CD4-positive, alpha-beta T cell (primary cell): ENCODE data around the gene ACBD6. TPM values are rescaled to one million over a fixed set of nuclear protein-coding genes. Genes with fewer than 3 reads are reported as not detected.

Experiments used
- ATAC-seq: fragments of 200-7000 bp; cut with Tn5 transposase; one replicate; pipeline ENCODE4 v1.10.0; 2022; ENCODE audit warnings: mild to moderate bottlenecking; ENCODE audit not compliant: poor library complexity
- CTCF ChIA-PET: fragments of 350-600 bp; sonication (Branson Sonifier 250); formaldehyde crosslinking; loops from one replicate; lab custom pipeline; 2021; ENCODE audit warnings: antibody characterized with exemption, inconsistent platforms; lab: Charles Lee
- POLR2A ChIA-PET: fragments of 350-600 bp; sonication (Branson Sonifier 250); formaldehyde crosslinking; loops from one replicate; lab custom pipeline; 2021; ENCODE audit warnings: antibody characterized with exemption, inconsistent platforms; lab: Charles Lee
- DNase-seq, 14 experiments: peaks; one replicate each; pipeline ENCODE4 v3.0.0-alpha.2; 2013 to 2020; ENCODE audit warnings: mixed read lengths in 2 of 14
- H3K27ac ChIP-seq, 2 donors: one replicate each; pipeline versions ENCODE4 v1.5.1 to v1.7.0; 2013; ENCODE audit warnings: low read length in 2 of 2, low read depth in 1 of 2, mild to moderate bottlenecking in 1 of 2
- H3K27me3 ChIP-seq, 2 experiments: 1 replicate in 1 of 2; 2 replicates in 1 of 2; pipeline versions ENCODE4 v1.6.1 to v1.7.0; 2013; ENCODE audit warnings: low read length in 2 of 2, control low read depth in 1 of 2, mild to moderate bottlenecking in 1 of 2, moderate library complexity in 1 of 2; ENCODE audit not compliant: insufficient read depth in 2 of 2, control insufficient read depth in 1 of 2
- H3K36me3 ChIP-seq: one replicate; pipeline ENCODE4 v1.6.1; 2013; ENCODE audit warnings: low read length, control low read depth; ENCODE audit not compliant: insufficient read depth
- H3K4me1 ChIP-seq: one replicate; pipeline ENCODE4 v1.6.1; 2013; ENCODE audit warnings: low read length, control low read depth; ENCODE audit not compliant: insufficient read depth
- H3K4me3 ChIP-seq: one replicate; pipeline ENCODE4 v1.5.1; 2013; ENCODE audit warnings: mild to moderate bottlenecking, low read length, moderate library complexity
- H3K9me3 ChIP-seq, 2 experiments: 1 replicate in 1 of 2; 2 replicates in 1 of 2; pipeline versions ENCODE4 v1.6.1 to v1.7.0; 2013; ENCODE audit warnings: low read length in 2 of 2, mild to moderate bottlenecking in 2 of 2, control low read depth in 1 of 2, moderate library complexity in 1 of 2; ENCODE audit not compliant: control insufficient read depth in 1 of 2, insufficient read depth in 1 of 2
- H3K27ac Mint-ChIP-seq: one replicate; pipeline ENCODE4 v1.8.0; 2020; ENCODE audit warnings: mixed read lengths
- H3K27me3 Mint-ChIP-seq: one replicate; pipeline ENCODE4 v1.8.0; 2021; ENCODE audit warnings: mixed read lengths
- H3K36me3 Mint-ChIP-seq: one replicate; pipeline ENCODE4 v1.8.0; 2021; ENCODE audit warnings: low read depth, mixed read lengths
- H3K4me1 Mint-ChIP-seq: one replicate; pipeline ENCODE4 v1.8.0; 2021; ENCODE audit warnings: low read depth, mixed read lengths
- H3K4me3 Mint-ChIP-seq: one replicate; pipeline ENCODE4 v1.8.0; 2020; ENCODE audit warnings: mild to moderate bottlenecking, mixed read lengths
- H3K9me3 Mint-ChIP-seq: one replicate; pipeline ENCODE4 v1.8.0; 2020; ENCODE audit warnings: mixed read lengths
- intact Hi-C, 2 experiments: fragments of 100-400 bp; cut with DNase I in 1 of 2; cut with micrococcal nuclease in 1 of 2; formaldehyde crosslinking; loops; one replicate each; pipeline versions ENCODE4 v1.15.1 to v1.9.0; 2023 to 2025; cut with DNase I, micrococcal nuclease
- total RNA-seq, 174 experiments: library from RNA in 2 of 174; stranded (reverse) in 2 of 174; gene quantifications; one replicate each; pipeline ENCODE4 v1.2.3 and lab custom pipeline; 2021 to 2026
- TF ChIP-seq, protein P1 (sequence below): fragments of 200-600 bp; IDR thresholded peaks from one replicate; pipeline ENCODE4 v1.8.0; 2022; ENCODE audit warnings: antibody characterized with exemption, mild to moderate bottlenecking

Gene ACBD6
- total RNA-seq, 2 experiments from 2014 or later: 28.2 to 28.8 TPM

- H3K4me1 ChIP-seq: no peaks in the 10 kb centered on the region
- Mint-ChIP-seq H3K9me3 (no peaks in the 10 kb centered on the region), H3K27ac (no peak overlapping the region), H3K4me1 (no peaks in the 10 kb centered on the region), H3K27me3 (no peaks in the 10 kb centered on the region), H3K36me3 (no peaks in the 10 kb centered on the region), H3K4me3 (no peak overlapping the region)
- ChIA-PET CTCF (no interaction called here), POLR2A (no interaction called here)
- no peaks in the 10 kb centered on the region for H3K27me3 ChIP-seq
- H3K4me3 ChIP-seq: no peak overlapping the region
- no peaks in the 10 kb centered on the region for H3K36me3 ChIP-seq
- H3K27ac ChIP-seq: no peak overlapping the region
- DNase-seq (no peak), ATAC-seq (no peak)
- intact Hi-C loops: loop anchor here (1.0 to 5.0 kb wide), 3 partner anchors 328 to 634 kb away; no protein-coding TSS in a partner anchor
- TF ChIP-seq, protein P1, sequence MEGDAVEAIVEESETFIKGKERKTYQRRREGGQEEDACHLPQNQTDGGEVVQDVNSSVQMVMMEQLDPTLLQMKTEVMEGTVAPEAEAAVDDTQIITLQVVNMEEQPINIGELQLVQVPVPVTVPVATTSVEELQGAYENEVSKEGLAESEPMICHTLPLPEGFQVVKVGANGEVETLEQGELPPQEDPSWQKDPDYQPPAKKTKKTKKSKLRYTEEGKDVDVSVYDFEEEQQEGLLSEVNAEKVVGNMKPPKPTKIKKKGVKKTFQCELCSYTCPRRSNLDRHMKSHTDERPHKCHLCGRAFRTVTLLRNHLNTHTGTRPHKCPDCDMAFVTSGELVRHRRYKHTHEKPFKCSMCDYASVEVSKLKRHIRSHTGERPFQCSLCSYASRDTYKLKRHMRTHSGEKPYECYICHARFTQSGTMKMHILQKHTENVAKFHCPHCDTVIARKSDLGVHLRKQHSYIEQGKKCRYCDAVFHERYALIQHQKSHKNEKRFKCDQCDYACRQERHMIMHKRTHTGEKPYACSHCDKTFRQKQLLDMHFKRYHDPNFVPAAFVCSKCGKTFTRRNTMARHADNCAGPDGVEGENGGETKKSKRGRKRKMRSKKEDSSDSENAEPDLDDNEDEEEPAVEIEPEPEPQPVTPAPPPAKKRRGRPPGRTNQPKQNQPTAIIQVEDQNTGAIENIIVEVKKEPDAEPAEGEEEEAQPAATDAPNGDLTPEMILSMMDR: no peak
- H3K9me3 ChIP-seq: no peaks in the 10 kb centered on the region
Measured at GRCh38 chr1:180532854-180533253, 30.5 kb upstream of the ACBD6 start.

DNA sequence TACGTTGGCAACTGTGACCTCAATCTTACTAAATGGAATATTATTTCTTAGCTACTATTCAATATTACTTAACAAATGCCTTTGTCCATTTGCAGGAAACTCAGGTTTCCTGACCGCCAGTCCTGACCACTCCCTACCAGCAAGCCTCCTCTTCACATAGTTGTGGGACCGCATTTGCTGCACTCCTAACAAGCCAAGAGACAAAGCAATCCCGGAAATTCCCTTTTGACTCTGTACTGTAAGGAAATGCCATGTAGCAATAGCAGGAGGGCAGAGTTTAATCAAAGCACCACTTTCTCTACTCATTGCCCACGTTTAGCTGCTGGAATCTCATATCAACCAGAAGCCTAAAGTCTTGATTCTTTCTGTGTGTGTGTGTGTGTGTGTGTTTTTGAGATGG, 28.1 kb upstream of the ACBD6 start:
- H3K36me3 ChIP-seq: no peaks in the 10 kb centered on the region
- Mint-ChIP-seq H3K9me3 (no peaks in the 10 kb centered on the region), H3K4me1 (no peaks in the 10 kb centered on the region), H3K27me3 (no peaks in the 10 kb centered on the region), H3K4me3 (no peak overlapping the region), H3K36me3 (no peaks in the 10 kb centered on the region), H3K27ac (no peak overlapping the region)
- CTCF ChIA-PET: interaction anchor here (1.1 to 1.6 kb wide), 2 partner anchors 15 to 331 kb away, joined by 3 to 4 read pairs; no protein-coding TSS in a partner anchor
- ATAC-seq (no peak), DNase-seq (no peak)
- intact Hi-C loops: loop anchor here (5.0 kb wide), 2 partner anchors 332 to 637 kb away; no protein-coding TSS in a partner anchor
- POLR2A ChIA-PET: no interaction called here
- no peak overlapping the region for H3K4me3 ChIP-seq
- no peaks in the 10 kb centered on the region for H3K9me3 ChIP-seq
- H3K27ac ChIP-seq: no peak overlapping the region
- no peaks in the 10 kb centered on the region for H3K27me3 ChIP-seq
- TF ChIP-seq, protein P1: no peak
- no peaks in the 10 kb centered on the region for H3K4me1 ChIP-seq

DNA sequence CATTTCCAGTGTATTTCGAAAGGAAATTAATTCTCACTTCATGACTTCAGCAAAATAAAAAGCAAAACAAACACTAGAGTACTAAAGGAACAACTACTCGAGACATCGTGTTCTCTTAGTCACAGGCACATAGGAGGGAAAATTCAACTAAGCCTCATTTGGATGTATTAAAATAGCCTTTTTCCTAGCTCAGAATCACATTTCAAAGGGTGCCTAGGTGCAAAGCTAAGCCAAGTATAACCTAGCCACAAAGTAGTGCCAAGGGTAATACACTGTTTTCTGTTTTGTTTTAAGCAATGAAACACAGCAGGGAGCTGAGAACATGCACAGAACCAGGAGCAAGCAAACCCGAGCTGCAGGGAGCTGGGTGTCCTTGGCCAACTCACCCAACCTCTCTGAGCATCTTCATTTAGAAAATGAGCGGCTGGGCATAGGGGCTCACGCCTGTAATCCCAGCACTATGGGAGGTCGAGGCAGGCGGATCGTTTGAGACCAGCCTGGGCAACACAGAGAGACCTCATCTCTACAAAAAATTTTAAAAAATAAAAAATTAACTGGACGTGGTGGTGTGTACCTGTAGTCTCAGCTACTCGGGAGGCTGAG, 26.6 kb upstream of the ACBD6 start:
- H3K27ac ChIP-seq: no peak overlapping the region
- ATAC-seq (no peak), DNase-seq (no peak)
- ChIA-PET POLR2A (interaction anchor here (0.6 kb wide), 1 partner anchor 256 kb away, joined by 3 read pairs; no protein-coding TSS in a partner anchor), CTCF (no interaction called here)
- H3K36me3 Mint-ChIP-seq: no peaks in the 10 kb centered on the region
- TF ChIP-seq, protein P1: no peak
- no peak overlapping the region for H3K4me3 ChIP-seq
- no peaks in the 10 kb centered on the region for H3K4me1 Mint-ChIP-seq
- no peaks in the 10 kb centered on the region for H3K27me3 Mint-ChIP-seq
- H3K9me3 ChIP-seq: no peaks in the 10 kb centered on the region
- intact Hi-C loops: no loop called here
- no peak overlapping the region for H3K27ac Mint-ChIP-seq
- H3K9me3 Mint-ChIP-seq: no peaks in the 10 kb centered on the region
- no peak overlapping the region for H3K4me3 Mint-ChIP-seq
- H3K4me1 ChIP-seq: no peaks in the 10 kb centered on the region
- H3K36me3 ChIP-seq: no peaks in the 10 kb centered on the region
- no peaks in the 10 kb centered on the region for H3K27me3 ChIP-seq
